PC-3 (cell line): ENCODE results near the gene CEACAM18. TPM values are rescaled to one million over a fixed set of nuclear protein-coding genes. Genes with fewer than 3 reads are reported as not detected.
A peak's percentile ranks its signal among the peaks of the same experiment; 100 is the strongest.

Source experiments
- ATAC-seq: fragments of 200-7000 bp; cut with Tn5 transposase; 2 replicates; pipeline ENCODE4 v1.9.1; 2020; ENCODE audit warnings: mild to moderate bottlenecking, moderate library complexity
- BruUV-seq: library from RNA; stranded (reverse); fragments of 400-500 nt; replicated peaks from 2 replicates; lab custom pipeline; 2021; lab: Mats Ljungman, UMichigan
- CTCF ChIA-PET: fragments of 300-600 bp; sonication (Branson Sonifier 250); formaldehyde crosslinking; loops from one replicate; lab custom pipeline; 2022; ENCODE audit warnings: antibody characterized with exemption; lab: Charles Lee
- POLR2A ChIA-PET: fragments of 300-600 bp; sonication (Branson Sonifier 250); formaldehyde crosslinking; loops from one replicate; lab custom pipeline; 2022; ENCODE audit warnings: antibody characterized with exemption; ENCODE audit not compliant: unreplicated experiment; lab: Charles Lee
- DNase-seq: peaks from one replicate; pipeline ENCODE4 v3.0.0-alpha.2; 2015
- H2AFZ ChIP-seq: fragments of 300-600 bp; sonication (generic); 2 replicates; pipeline ENCODE4 v1.6.0; 2016; ENCODE audit warnings: antibody characterized with exemption, low read length
- H3F3A ChIP-seq: fragments of 300-600 bp; sonication (generic); one replicate; pipeline ENCODE4 v1.6.0; 2017; ENCODE audit warnings: antibody characterized with exemption, low read length, control low read depth, mild to moderate bottlenecking; ENCODE audit not compliant: unreplicated experiment
- H3K27ac ChIP-seq: fragments of 300-600 bp; sonication (generic); 2 replicates; pipeline ENCODE4 v1.5.1; 2016; ENCODE audit warnings: mild to moderate bottlenecking, low read length
- H3K27me3 ChIP-seq: fragments of 300-600 bp; sonication (generic); 2 replicates; pipeline ENCODE4 v1.6.1; 2016; ENCODE audit warnings: low read length, mixed read lengths
- H3K36me3 ChIP-seq: fragments of 300-600 bp; sonication (generic); 2 replicates; pipeline ENCODE4 v1.6.1; 2016; ENCODE audit warnings: low read depth, mixed run types, low read length, mixed read lengths
- H3K4me1 ChIP-seq: fragments of 300-600 bp; sonication (generic); 2 replicates; pipeline ENCODE4 v1.5.1; 2016; ENCODE audit warnings: low read length; ENCODE audit not compliant: insufficient read depth
- H3K4me2 ChIP-seq: fragments of 300-600 bp; sonication (generic); 2 replicates; pipeline ENCODE4 v1.6.0; 2016; ENCODE audit warnings: low read length
- H3K4me3 ChIP-seq: fragments of 300-600 bp; sonication (generic); 2 replicates; pipeline ENCODE4 v1.5.1; 2016; ENCODE audit warnings: mild to moderate bottlenecking, low read length, mixed read lengths
- H3K79me2 ChIP-seq: fragments of 300-600 bp; sonication (generic); 2 replicates; pipeline ENCODE4 v1.6.1; 2017; ENCODE audit warnings: low read length, mixed read lengths
- H3K9ac ChIP-seq: fragments of 300-600 bp; sonication (generic); 2 replicates; pipeline ENCODE4 v1.6.0; 2016; ENCODE audit warnings: mild to moderate bottlenecking, low read length
- H3K9me2 ChIP-seq: fragments of 300-600 bp; sonication (generic); replicated peaks from 2 replicates; pipeline ENCODE4 v1.6.1; 2016; ENCODE audit warnings: mixed run types, low read length, mixed read lengths
- H3K9me3 ChIP-seq: fragments of 300-600 bp; sonication (generic); 2 replicates; pipeline ENCODE4 v1.6.1; 2016; ENCODE audit warnings: low read length, mixed read lengths
- H4K20me1 ChIP-seq: fragments of 300-600 bp; sonication (generic); 2 replicates; pipeline ENCODE4 v1.6.1; 2016; ENCODE audit warnings: low read length, mixed read lengths
- EZH2 ChIP-seq: fragments of 300-600 bp; sonication (generic); IDR thresholded peaks from one replicate; pipeline ENCODE4 v1.6.1; 2017; ENCODE audit warnings: antibody characterized with exemption, mild to moderate bottlenecking, low read length; ENCODE audit not compliant: unreplicated experiment
- EZH2phosphoT487 ChIP-seq: fragments of 300-600 bp; sonication (generic); IDR thresholded peaks from 2 replicates; pipeline ENCODE4 v1.6.1; 2018; ENCODE audit warnings: mild to moderate bottlenecking, antibody characterized with exemption, low read length, borderline replicate concordance
- intact Hi-C: fragments of 100-400 bp; cut with micrococcal nuclease; formaldehyde crosslinking; loops from 2 replicates; pipeline ENCODE4 v1.9.0; 2023
- total RNA-seq: library from RNA; depleted of rRNA; stranded (reverse); fragments of >200 nt; gene quantifications from 2 replicates; pipeline ENCODE4 v1.2.3, GENCODE V29; 2014
- TF ChIP-seq, protein P1 (sequence below): fragments of 300-600 bp; sonication (generic); conservative IDR thresholded peaks from 2 replicates; pipeline ENCODE4 v1.5.1; 2017; ENCODE audit warnings: antibody characterized with exemption, low read depth, mild to moderate bottlenecking, low read length

The CEACAM18 gene
- total RNA-seq, 1 experiment from 2014 or later: not detected

DNA sequence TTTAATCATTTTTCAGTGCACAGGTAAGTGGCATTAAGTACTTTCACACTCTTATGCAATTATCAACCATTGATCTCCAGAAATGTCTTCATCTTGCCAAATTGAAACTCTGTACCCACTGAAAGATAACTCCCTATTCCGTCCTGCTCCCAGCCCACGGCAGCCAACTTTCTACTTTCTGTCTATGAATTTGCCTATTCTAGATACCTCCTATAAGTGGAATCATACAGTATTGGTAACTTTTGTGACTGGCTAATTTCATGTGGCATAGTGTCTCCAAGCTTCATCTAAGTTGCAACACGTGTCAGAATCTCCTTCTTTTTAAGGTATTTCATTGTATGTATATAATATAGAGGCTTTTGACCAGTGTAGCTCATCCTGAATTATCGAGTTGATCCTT lies 5.7 kb upstream of the CEACAM18 start:
- H2AFZ ChIP-seq: no peak overlapping the region
- no peaks in the 10 kb centered on the region for H3K79me2 ChIP-seq
- H3K4me1 ChIP-seq: peaks cover 27% of the 10 kb centered on the region
- H3K4me3 ChIP-seq: no peak overlapping the region
- H3K27me3 ChIP-seq: peaks cover under 1% of the 10 kb centered on the region; the same call in 1 of the 2 replicates
- ChIA-PET POLR2A (no interaction called here), CTCF (interaction anchor here (0.6 to 1.0 kb wide), 2 partner anchors 184 to 188 kb away, joined by 3 to 6 read pairs; no protein-coding TSS in a partner anchor)
- H3K9me2 ChIP-seq: no peaks in the 10 kb centered on the region
- no peaks in the 10 kb centered on the region for H3K9me3 ChIP-seq
- TF ChIP-seq EZH2 (no peak), EZH2phosphoT487 (no peak)
- TF ChIP-seq, protein P1, sequence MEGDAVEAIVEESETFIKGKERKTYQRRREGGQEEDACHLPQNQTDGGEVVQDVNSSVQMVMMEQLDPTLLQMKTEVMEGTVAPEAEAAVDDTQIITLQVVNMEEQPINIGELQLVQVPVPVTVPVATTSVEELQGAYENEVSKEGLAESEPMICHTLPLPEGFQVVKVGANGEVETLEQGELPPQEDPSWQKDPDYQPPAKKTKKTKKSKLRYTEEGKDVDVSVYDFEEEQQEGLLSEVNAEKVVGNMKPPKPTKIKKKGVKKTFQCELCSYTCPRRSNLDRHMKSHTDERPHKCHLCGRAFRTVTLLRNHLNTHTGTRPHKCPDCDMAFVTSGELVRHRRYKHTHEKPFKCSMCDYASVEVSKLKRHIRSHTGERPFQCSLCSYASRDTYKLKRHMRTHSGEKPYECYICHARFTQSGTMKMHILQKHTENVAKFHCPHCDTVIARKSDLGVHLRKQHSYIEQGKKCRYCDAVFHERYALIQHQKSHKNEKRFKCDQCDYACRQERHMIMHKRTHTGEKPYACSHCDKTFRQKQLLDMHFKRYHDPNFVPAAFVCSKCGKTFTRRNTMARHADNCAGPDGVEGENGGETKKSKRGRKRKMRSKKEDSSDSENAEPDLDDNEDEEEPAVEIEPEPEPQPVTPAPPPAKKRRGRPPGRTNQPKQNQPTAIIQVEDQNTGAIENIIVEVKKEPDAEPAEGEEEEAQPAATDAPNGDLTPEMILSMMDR: no peak
- H4K20me1 ChIP-seq: no peaks in the 10 kb centered on the region
- BruUV-seq: no TSS peak
- ATAC-seq (no peak), DNase-seq (no peak)
- H3K4me2 ChIP-seq: no peak overlapping the region
- H3K9ac ChIP-seq: no peak overlapping the region
- H3K27ac ChIP-seq: no peak overlapping the region
- H3K36me3 ChIP-seq: no peaks in the 10 kb centered on the region
- intact Hi-C loops: loop anchor here (1.0 kb wide), 2 partner anchors 43 to 185 kb away; no protein-coding TSS in a partner anchor
- peaks cover 6% of the 10 kb centered on the region for H3F3A ChIP-seq

DNA sequence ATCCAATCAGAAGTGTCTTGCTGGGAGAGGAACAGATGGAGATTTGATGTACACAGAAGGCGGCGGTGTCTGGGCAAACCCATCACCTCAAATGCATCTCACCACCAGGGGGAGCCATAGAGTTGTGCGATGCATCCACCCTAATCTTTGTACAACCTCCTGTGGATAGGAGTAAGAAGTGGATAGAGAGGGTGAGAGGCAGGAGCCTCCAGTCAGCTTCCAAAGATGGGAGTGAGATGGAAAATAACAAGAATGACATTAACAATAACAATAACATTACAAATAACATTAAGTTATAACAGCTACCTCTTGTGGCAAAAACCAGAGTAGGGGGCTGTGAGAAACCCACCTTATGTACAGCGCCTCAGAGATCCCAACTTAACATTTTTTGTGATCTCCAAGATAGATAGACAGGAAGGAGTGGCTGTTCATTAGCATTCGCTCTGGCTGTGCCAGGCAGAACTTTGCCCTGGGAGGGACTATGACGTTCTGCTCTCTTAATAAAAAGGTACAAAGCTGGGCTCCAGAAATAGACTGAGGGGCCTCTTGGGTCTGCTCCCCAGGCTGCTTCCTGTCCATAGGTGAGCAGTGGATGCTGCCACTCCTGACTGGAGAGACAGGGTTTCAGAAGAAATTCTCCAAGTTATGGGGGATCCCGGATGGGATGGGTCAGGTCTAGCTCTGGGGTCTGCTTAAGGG lies 5.2 kb upstream of the CEACAM18 start:
- DNase-seq: peak; percentile 93
- intact Hi-C loops: loop anchor here (1.0 kb wide), 2 partner anchors 42 to 184 kb away; no protein-coding TSS in a partner anchor
- H3K79me2 ChIP-seq: no peaks in the 10 kb centered on the region
- H4K20me1 ChIP-seq: no peaks in the 10 kb centered on the region
- peaks cover 27% of the 10 kb centered on the region for H3K4me1 ChIP-seq
- peaks cover 6% of the 10 kb centered on the region for H3F3A ChIP-seq
- BruUV-seq: no TSS peak
- H3K9me2 ChIP-seq: no peaks in the 10 kb centered on the region
- H3K36me3 ChIP-seq: no peaks in the 10 kb centered on the region
- POLR2A ChIA-PET: no interaction called here
- no peak overlapping the region for H3K27ac ChIP-seq
- no peaks in the 10 kb centered on the region for H3K9me3 ChIP-seq
- TF ChIP-seq EZH2: no peak
- TF ChIP-seq, protein P1: peak; percentile 96
- H3K27me3 ChIP-seq: no peaks in the 10 kb centered on the region
- no peak overlapping the region for H3K4me2 ChIP-seq
- H2AFZ ChIP-seq: no peak overlapping the region
- no peak overlapping the region for H3K9ac ChIP-seq
- peak; percentile 61 for ATAC-seq
- CTCF ChIA-PET: interaction anchor here (0.9 to 1.0 kb wide), 2 partner anchors 184 to 188 kb away, joined by 4 to 6 read pairs; no protein-coding TSS in a partner anchor
- no peak overlapping the region for H3K4me3 ChIP-seq

DNA sequence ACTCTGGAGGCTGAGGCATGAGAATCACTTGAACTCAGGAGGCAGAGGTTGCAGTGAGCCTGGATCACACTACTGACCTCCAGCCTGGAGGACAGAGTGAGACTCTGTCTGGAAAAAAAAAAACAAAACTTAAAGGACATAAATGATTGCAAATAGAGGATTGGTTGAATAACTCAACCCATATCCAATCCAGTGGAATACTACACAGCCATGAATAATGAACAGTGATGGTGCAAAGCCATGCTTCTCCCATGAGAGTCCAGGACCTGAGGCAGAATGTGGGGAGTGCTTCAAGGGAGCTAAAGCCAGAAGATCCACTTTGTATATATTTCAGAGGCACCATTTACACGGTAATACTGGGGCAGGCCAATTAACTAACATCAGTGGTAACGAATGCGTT lies 2.2 kb upstream of the CEACAM18 start:
- Histone ChIP-seq H3K4me3 (no peak overlapping the region), H3K9me3 (no peaks in the 10 kb centered on the region), H3K36me3 (no peaks in the 10 kb centered on the region), H3K27ac (no peak overlapping the region), H4K20me1 (no peaks in the 10 kb centered on the region), H3K4me2 (no peak overlapping the region), H3K9ac (no peak overlapping the region), H2AFZ (no peak overlapping the region), H3K27me3 (no peaks in the 10 kb centered on the region), H3K79me2 (no peaks in the 10 kb centered on the region), H3K4me1 (peaks cover 26% of the 10 kb centered on the region), H3K9me2 (no peaks in the 10 kb centered on the region), H3F3A (peaks cover 6% of the 10 kb centered on the region)
- no TSS peak for BruUV-seq
- DNase-seq: no peak
- POLR2A ChIA-PET: interaction anchor here (0.7 kb wide), 1 partner anchor 8 kb away, joined by 7 read pairs; no protein-coding TSS in a partner anchor
- no peak for TF ChIP-seq EZH2phosphoT487
- CTCF ChIA-PET: no interaction called here
- intact Hi-C loops: no loop called here
- no peak for ATAC-seq
